NAMALWA (cell line): ENCODE results near the gene ATOH8.

ENCODE experiments used
- DNase-seq: peaks from one replicate; pipeline ENCODE4 v3.0.0-alpha.2; 2015; ENCODE audit warnings: low spot score

Gene ATOH8

DNA sequence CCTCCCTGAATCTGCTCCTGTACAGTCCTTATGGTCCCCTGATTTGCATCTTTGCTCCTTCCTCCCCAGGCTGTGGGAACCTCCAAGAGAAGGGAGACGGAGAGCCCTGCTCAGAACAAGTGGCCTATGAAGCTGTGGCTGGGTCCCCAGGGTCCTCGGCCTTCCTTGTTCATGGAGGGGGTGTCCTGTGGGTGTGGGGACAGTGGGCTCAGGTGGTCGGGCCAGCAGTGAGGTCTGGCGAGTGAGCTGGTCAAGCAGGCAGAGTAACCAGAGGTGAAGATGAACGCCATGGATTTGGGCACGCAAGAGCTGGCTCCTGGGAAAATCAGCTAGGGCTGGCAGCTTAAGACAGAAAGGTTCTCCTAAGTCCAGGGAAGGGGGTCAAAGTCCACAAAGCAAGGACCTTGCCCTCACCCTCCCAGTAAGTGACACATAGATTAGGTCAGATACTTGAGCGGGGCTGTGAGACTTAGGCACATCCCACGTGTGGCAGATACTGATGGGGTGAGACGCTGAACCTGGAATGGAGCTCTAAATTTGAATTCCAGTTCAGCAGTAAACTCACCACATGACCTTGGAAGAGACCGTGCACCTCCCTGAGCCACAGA, 34.8 kb upstream of the ATOH8 start:
- DNase-seq, result no peak

DNA sequence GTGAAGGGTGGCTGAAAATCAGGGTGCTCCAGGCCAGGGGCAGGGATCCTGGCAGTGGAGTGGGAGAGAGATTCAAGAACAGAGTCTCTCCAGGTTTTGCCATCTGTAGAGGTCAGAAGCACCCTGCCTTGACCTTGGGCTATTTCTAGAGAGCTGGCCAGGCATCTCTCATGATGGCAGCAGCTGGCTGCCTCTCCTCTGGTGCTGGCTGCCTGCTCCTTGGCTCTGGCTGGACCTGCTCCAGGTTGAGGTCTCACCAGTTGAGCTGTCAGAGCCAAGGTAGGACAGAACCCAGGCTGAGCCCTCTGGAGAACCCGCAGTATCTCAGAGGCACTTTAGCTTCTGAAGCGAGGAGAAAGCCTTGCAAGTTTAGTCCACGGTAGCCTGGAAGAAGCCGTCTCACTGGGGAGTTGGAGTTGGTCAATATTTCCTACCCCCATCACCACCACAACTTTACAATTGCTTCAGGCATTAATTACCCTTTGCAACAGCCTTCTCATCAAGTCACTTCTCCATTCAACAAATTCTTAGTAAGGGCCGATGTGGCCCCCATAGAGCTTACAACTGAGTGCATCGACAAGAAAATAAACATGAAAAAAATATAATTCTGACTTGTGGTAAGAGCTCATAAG, 34.1 kb upstream of the ATOH8 start:
- DNase-seq, result no peak

DNA sequence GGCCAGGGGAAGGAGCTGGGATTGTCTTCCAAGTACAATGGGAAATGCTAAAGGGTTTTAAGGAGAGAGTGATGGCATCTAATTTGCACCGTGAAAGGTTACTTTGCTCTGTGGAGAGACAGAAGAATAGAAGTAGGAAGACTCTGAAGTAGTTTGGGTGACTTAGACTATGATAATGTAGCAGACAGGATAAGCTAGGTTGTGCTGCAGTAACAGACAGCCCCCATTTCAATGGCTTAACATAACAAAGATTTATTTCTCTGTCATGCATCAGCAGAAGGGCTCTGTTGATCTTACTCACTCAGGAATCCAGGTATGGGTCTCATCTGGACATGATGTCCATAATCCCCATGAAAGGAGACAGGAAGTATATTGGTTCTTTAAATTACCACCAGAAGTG, 33.3 kb upstream of the ATOH8 start:
- DNase-seq, result no peak

DNA sequence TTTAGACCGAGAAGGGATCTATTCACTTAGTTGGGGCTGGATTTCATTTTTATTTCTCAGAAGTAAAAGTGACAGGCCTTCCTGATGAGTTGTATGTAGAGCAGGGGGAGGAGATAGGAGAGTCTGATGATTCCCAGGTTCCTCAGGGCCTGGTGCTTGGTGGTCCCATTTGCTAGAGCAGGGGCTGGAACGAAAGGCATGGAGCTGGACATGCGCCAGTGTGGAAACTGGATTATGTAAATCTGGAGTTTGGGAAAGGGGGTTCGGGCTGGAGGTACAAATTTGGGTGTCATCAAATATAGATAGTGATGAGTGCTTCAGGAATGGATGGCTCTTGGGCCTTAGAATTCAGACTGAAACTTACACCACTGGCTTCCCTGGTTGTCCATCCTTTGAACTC, 32.1 kb upstream of the ATOH8 start:
- no peak for DNase-seq

DNA sequence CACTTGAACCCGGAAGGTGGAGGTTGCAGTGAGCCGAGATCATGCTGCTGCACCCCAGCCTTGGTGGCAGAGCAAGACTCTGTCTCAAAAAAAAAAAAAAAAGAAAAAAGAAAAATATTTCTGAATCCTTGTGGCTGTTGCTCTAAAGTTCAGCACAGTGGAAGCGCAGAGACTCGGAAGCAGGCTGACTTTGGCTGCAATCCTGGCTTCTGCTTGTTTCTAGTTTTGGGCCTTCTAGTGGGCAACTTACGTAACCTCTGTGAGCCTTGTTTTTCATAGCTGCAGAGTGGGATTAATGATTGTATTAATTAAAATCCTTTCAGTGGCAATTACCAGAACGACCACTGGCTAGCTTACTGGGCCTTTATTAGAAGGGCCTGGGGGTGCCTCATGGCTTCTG, 31.3 kb upstream of the ATOH8 start:
- DNase-seq, result no peak

DNA sequence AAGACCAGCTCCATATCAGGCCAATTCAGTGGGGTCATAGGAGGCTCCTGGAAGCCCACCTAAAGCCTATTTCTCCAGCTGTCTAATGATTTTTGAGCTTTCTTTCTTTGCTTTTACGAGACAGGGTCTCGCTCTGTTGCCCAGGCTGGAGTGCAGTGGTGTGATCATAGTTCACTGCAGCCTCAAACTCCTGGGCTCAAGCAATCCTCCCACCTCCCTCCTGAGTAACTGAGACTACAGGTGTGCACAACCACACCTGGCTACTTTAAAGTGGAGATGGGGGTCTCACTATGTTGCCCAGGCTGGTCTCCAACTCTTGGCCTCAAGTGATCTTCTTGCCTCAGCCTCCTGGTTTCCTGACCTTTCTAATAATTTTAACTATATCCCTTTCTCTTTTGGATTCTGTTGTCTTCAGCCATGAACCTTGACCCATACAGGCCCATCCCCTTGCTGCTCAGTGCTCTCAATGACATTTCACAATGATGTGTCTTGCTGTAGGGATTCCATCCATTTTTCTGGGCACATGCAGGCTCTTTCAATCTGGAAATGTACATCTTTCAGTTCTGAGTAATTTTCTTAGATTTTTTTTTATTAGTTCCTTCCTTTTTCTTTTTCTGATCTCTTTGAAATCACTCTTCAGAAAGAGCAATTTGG, 30.0 kb upstream of the ATOH8 start:
- no peak for DNase-seq

DNA sequence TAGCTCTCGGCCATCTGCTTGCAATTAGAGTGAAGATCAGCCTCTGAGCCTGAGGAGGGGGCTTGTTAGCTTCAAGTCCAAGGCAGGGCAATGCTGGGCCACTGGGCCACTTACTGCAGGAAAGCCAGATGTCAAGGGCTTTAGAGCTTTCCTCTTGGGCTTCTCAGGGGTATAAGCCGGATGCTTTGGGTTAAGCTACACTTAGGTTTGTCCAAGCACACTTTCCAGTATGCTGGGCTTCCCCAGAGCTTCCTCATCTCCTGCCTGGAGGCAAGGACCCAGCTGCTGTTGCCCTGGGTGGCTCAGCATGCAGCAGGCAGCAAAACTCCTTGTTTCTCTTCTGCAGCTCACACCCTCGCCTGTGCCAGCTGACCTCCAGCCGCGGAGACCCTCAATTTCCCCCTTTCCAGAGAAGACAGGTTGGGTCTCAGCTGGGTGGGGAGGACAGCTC, 29.0 kb upstream of the ATOH8 start:
- no peak for DNase-seq

DNA sequence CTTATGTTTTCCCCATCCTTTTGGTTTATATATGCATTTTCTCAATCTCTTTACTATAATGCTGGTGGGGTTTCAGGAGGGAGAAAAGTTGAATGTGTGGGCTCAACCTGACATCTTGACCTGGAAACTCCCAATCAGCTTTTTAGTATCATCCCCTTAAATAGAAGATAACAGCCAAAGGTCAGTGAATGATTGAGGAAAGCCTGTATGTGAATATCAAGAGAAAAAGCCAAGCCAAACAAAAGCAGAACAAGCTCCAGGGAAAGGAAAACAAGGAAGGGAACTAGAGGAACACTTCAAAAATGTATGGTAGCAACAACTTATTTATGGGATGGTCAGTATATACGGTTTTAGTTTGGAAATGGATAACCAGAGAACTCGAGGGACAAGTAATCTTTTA, 28.3 kb upstream of the ATOH8 start:
- DNase-seq, result no peak

DNA sequence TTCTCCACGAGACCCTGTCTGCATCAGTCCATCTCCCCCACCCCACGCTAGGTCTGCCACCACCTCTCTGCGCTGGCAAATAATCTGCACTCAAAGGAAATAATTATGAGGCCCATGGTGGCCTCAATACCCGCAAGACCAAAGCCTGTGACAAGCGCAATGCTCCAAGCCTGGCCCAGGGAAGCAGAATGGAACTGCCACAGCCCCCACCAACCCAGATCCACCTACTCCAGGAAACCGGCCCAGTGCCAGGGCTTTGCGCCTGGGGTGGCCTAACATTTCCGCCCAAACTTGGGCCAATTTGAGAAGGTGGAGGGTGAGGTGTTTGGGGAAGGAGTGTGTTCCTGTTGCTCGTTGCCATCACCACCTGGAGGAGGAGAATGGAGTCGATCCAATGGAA, 26.0 kb upstream of the ATOH8 start:
- no peak for DNase-seq

DNA sequence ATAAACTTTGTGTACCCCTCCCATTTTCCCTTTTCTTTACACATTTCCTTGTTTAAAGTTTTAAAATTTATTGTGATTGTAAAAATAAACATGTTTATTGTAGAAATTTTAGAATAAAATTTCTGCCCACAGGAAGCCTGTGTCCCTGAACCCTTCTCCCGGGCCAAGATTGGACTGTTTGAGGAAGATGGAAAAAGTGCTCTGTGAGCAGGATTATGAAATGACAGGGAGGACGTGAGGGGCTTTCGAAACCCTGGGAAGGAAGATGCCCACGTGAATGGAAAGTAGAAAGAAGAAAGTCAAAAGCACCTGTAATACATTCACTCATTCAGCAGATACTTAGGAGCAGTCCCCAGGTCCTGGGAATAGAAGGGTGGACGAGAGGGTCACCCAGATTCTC, 25.4 kb upstream of the ATOH8 start:
- no peak for DNase-seq

DNA sequence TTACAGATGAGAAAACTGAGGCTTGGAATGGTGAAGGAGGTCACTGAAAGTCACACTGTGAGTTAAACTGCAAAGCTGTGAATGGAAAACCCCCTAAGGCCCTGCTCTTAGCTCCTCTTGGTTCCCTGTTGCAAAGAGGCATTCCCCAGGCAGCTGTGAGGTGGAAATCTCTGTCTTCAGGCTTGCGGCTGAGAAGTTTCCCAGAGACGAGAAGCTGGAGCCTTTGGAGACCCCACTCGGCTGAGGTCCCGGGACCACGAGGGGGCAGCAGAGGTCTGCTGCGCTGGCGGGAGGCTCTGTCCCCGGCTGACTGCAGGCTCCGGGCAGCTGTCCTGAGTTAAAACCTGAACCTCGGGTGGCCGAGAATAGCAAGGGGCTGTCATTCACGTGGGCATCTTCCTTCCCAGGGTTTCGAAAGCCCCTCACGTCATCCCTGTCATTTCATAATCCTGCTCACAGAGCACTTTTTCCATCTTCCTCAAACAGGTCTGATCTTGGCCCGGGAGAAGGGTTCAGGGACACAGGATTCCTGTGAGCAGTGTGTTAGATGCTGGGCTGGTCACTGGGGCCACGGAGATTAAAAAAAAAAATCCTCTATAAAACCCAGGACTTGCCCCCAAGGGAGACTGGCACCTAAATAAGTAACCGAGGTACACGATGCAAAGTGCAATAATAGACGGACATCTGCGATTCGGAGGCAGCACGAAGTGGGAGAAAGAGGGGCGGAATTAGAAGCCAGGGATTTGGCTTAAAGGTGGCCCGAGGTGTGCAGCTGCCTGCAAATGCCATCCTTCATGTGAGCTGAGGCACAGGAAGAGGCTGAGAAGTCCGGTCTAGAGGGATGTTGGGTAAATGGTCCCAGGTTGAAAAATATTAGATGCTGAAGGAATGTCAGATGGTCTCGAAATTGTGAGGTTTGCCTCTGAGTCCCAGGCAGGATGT, 24.6 kb upstream of the ATOH8 start:
- DNase-seq, result peak; percentile 82

DNA sequence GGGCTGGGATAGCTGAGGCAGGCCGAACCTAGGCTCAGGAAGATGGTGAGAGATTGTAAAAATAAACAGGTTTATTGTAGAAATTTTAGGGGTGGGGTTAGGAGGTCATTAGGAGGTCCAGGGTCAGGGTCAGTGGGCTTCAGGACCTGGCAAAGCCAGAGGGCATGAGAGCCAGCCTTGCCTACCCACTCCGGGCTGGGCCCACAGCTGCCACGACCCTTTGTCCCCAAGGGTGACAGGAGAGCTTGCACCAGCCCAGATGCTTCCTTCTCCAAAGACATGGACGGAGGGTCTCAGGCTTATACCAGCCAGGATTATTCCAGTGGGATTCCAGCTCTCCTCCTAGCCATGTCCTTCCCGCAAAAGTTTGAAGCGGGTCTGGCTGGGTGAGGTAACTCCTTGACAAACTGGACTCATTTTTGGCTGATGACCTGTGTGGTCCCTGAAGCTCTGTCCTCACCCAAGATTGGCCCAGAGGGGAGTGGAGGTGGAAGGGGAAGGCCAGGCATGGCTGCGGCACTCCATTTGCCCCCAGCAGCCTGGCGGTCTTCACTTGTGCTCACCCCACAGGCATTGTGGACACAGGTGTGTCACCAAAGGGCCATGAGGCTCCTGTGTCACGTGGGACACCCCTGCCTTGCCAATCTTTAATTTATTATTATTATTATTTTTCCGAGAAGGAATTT, 23.8 kb upstream of the ATOH8 start:
- DNase-seq, result no peak

DNA sequence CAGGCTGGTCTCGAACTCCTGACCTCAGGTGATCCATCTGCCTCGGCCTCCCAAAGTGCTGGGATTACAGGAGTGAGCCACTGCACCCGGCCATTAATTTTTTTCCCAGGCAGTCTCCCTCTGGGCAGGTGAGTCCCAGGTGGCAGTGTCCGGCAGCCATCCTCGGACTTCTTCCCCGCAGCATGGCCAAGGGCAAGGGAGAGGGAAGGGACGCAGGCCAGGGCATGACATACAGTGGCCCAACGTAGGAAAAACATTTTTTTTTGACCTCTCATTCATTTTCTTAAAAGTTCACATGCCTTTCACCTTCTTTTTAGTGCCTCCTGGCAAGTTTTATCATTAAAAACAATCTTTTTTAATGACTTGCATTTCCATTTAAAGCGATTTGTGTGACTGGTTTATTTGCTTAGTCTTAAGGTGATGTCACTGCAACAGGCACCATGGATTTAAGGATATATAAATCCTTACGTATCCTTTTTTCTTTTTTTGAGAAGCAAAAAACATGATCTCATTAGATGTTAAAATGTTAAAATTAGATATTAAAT, 23.0 kb upstream of the ATOH8 start:
- DNase-seq, result no peak

DNA sequence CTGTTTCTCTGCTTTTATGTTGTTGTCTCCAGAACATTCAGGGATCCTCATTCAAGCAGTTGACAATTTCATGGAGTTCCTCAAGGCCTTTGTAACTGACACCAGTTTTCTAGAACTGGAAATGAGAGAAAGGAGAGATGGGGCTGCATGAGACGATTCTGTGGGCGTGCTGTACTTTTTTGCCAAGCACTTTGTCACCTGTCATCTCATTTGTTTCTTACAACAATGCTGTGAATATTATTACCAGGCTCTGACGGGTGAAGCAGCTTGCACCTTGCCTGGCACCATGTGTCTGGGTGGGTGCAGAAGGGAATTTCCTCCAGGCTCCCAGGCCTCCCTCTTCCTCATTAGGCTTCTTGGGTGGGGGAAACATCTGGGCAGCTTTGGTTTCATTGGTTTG, 22.2 kb upstream of the ATOH8 start:
- no peak for DNase-seq

DNA sequence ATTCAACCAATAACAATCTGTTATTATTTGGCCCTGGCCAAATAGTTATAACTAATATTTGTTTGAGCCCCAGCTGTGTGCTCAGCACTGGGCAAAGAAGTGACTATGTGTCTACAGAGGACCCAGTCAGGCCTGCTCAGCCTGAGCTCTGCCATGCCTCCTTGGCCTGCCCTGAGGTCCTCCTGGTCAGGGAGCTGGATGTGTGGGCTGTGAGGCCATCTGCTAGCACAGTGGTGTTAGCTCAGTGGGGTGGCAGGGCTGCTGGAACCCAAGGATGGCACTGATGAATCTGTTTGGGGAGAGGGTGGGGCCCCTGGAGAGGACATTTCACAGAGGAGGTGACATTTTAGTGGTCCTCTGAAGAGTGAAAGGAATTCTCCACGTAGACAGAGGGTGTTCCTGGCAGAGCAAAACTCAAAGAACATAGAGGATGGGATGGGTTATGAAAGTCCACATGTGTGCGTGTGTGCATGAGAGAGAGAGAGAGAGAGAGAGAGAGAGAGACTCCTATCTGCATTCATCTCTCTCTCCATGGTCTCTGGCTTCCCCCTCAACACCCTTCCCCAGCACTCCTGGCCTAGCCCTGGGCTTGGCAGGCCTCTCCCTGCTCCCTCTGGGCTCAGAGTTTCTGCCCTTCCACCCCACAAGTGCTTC, 21.2 kb upstream of the ATOH8 start:
- DNase-seq, result no peak

DNA sequence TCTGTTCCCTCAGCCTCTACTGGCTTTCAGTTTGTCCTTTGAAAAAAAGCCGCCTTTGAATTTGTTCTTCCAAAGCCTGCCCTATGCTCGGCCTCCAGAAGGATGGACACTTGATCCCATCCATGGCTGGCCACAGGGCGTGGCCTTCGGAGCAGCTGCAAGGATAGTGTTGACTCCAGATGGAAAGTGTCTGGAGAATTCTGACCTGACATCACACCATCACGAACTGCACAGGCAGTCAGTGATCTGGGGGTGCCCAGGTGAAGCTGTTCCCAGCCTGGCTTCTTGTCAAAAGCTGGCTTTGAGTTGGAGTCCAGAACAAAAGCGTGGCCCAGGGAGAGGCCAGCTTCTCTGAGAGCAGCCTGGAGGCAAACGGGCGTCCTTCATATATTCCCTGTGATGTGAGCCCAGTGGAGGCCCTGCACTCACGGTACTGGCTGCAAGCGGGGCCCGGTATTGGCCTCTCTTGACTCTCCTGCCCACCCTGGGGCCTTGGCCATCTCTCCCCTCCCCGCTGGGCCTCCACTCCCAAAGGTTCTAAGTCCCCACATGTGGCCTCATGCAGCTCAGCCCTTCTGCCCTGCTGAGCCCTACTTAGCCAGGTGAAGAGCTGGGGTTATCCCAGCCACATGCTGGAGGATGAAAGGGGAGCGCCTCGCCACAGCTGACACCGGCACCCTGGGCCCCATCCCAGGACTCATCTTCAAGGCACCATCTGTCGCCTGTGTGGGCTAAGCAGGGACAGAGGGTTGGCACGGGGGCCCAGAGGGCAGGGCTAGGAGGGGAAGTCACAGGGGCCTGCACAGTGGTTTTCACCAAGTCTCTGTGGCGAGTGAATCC, 20.4 kb upstream of the ATOH8 start:
- DNase-seq, result no peak

DNA sequence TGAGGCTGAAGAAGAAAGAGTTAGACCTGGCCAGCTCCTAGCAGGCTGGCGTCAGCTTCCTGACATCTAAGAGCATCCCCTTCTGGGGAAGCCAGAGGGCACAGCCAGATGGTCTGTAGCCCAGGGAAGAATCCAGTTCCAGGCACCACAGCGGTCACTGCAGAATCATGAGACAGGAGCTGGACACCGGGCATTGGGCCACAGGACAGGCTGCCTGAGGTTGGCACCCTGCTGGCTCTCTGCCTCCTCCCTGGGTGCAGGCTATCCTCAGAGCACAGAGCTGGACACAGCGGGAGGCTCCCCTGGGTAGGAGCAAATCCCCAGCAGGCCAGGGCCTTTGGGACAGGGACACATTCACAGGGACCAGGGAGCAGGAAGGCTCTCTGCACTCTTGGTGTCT, 19.8 kb upstream of the ATOH8 start:
- no peak for DNase-seq

DNA sequence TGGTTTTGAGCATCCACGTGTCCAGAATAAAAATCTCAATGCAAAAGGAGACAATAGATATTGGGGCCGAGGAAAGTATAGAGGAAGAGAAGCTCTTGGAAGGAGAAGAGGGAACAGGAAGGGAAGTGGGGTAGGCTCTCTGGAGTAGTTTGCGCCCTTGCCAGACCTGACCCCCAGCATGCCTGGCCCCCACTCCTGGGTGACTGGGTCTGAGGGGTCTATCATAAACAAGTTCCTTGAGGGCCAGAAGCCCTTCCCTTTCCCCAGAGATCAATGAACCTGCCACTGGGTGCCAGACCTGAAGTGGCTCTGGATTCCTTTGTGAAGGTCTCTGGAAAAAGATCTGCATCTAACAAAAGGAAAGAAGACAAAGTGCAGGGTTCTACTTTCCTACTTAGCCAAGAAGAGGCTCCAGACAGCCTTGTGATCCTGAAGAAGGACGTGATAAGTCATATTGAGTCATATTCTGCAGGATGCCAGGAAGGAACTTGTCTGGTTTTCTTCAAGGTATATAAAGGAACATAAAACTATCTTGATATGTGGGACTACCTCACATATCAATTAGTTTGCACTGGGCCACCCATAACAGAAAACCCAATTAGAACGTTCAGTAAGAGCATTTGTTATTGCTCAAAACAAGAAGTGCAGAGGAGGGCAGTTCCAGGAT, 18.7 kb upstream of the ATOH8 start:
- no peak for DNase-seq

DNA sequence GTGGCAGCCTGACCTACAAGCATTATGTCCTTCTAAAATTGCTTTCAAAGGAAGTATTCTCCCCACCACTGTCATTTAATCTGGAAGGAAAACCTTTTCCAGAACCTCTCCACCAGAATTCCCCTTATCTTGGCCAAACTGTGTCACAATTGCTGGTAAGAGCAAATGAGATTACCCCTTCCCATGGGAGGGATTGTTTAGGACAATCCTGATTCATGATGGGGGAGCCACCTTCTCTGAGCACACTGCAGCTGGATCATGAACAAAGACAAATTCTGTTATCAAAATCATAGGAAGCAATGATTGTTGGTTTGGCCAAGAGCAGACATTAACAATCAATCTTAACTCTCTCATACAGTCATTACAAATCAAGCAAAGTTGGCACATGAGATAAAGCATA, 18.1 kb upstream of the ATOH8 start:
- DNase-seq, result no peak
